Activated CD8-positive, alpha-beta memory T cell treated with anti-CD3 and anti-CD28 coated beads for 36 hours (primary cell): ENCODE results near the gene GANAB. TPM values are rescaled to one million over a fixed set of nuclear protein-coding genes. Genes with fewer than 3 reads are reported as not detected.

Experiments used
- CTCF ChIA-PET: fragments of 350-600 bp; sonication (Branson Sonifier 250); formaldehyde crosslinking; loops from one replicate; lab custom pipeline; 2021; ENCODE audit warnings: antibody characterized with exemption; lab: Charles Lee
- POLR2A ChIA-PET: fragments of 350-600 bp; sonication (Branson Sonifier 250); formaldehyde crosslinking; loops from one replicate; lab custom pipeline; 2021; ENCODE audit warnings: antibody characterized with exemption; lab: Charles Lee
- total RNA-seq, 2 experiments: library from RNA; stranded (reverse); gene quantifications; one replicate each; pipeline ENCODE4 v1.2.3, GENCODE V29; 2021

Gene GANAB
- total RNA-seq, 2 experiments from 2014 or later, result 214 to 215 TPM

DNA sequence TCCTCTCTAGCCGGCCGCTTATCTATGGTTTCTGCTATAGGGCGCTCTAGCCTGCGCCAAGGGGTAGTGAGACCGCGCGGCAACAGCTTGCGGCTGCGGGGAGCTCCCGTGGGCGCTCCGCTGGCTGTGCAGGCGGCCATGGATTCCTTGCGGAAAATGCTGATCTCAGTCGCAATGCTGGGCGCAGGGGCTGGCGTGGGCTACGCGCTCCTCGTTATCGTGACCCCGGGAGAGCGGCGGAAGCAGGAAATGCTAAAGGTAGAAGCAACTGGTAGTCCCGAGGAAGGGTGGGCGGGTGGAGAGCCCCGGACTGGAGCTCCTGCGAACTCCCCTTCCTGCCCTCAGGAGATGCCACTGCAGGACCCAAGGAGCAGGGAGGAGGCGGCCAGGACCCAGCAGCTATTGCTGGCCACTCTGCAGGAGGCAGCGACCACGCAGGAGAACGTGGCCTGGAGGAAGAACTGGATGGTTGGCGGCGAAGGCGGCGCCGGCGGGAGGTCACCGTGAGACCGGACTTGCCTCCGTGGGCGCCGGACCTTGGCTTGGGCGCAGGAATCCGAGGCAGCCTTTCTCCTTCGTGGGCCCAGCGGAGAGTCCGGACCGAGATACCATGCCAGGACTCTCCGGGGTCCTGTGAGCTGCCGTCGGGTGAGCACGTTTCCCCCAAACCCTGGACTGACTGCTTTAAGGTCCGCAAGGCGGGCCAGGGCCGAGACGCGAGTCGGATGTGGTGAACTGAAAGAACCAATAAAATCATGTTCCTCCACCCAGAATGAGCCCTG lies 25.4 kb upstream of the GANAB start, which contains the start of the genes LBHD1 and UQCC3:
Gene LBHD1 (minus strand): TSS at position 660 of the 782 bp plus-strand sequence. CDS start 2,236 bp downstream, outside the sequence.
Gene UQCC3 (plus strand): TSS at position 66 of the 782 bp plus-strand sequence. CDS start 73 bp downstream, at position 139.
- CTCF ChIA-PET, result interaction anchor here (0.6 to 1.7 kb wide), 11 partner anchors 8 to 231 kb away, joined by 3 to 8 read pairs (median 3); partner anchors contain the start of genes B3GAT3 and TMEM179B
- POLR2A ChIA-PET, result interaction anchor here (0.6 to 2.5 kb wide), 20 partner anchors 8 to 209 kb away, joined by 3 to 29 read pairs (median 6); partner anchors contain the start of genes GANAB, HNRNPUL2, INTS5 and MTA2

DNA sequence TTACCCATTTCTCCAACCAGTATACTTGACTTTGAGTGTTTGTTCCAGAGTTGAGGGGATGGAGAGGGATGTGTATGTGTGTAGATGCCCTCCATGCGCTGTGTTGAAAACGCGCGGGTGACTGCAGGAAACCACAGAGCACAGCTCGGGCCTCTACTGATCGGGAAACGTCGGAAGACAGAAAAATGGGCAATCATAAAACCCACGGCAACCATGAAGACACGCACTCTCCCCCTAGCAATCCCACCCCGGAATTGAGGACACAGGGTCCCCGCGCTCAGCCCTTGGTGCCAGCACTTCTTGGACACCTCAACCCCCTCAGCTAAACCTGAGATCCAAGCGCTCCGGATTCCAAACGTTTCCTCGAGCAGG lies 24.8 kb upstream of the GANAB start:
- POLR2A ChIA-PET, result interaction anchor here (0.7 to 2.5 kb wide), 16 partner anchors 8 to 184 kb away, joined by 3 to 29 read pairs (median 6); partner anchors contain the start of genes GANAB, HNRNPUL2, INTS5 and MTA2
- CTCF ChIA-PET, result interaction anchor here (0.6 to 1.7 kb wide), 6 partner anchors 21 to 232 kb away, joined by 3 to 4 read pairs (median 3); partner anchors contain the start of gene TMEM179B

DNA sequence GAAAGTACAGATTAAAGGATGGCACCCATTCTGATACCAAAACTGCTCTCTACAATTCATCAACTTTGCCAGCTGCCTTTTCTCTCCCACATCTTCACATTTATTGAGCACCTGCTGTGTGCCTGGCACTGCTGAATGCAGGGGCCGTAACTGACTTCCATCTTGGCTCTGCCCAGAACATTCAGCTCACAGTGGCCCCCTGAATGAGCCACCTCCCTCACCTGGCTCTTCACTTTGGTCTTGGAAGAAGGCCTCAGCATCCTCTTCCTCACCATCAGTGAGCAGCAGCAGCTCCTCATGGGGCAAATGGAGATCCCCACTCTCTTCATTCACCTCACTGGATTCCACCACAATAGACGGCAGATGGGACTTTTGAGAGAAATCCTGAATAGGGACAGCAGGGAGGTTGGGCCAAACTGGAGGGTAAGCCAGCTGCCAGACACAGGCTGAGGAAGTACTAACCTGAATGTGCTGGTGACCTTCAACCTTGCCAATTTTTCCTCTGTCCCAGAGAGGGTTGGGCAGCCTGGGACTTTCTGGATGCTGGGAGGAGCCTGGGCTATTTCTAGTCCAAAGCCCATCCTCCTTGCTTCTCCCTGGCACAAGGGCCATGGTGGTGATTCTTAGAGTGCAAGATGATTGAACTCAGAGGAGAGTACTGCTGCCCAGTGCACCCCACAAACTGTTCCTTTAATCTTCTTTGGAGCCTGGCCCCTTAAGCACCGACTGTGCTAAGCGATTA lies 23.2 kb upstream of the GANAB start:
- ChIA-PET POLR2A (interaction anchor here (1.0 to 1.2 kb wide), 2 partner anchors 17 to 34 kb away, joined by 3 to 4 read pairs; partner anchors contain the start of gene INTS5), CTCF (interaction anchor here (1.0 to 1.6 kb wide), 4 partner anchors 11 to 117 kb away, joined by 3 to 8 read pairs (median 4); partner anchors contain the start of gene INTS5)

DNA sequence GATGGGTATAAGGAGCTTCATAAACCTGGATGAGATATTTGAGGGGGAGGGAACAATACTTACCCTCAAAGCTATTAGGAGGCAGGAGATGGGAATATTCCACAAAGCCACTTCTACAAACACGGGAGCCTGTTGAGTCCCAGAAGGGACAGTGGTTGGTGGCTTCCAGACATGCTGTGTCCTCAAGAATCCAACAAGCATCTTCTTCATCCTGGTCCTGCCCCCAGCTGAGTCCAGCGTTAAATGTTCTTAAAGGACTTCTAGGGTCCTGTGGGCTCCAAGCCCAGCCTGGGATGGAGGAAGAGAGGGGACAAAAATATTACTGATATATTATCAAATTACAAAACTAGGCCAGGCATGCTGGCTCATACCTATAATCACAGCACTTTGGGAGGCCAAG lies 21.0 kb upstream of the GANAB start:
- ChIA-PET CTCF (interaction anchor here (0.5 to 1.6 kb wide), 4 partner anchors 56 to 243 kb away, joined by 3 to 4 read pairs (median 4); no protein-coding TSS in a partner anchor), POLR2A (interaction anchor here (1.0 to 4.0 kb wide), 3 partner anchors 20 to 76 kb away, joined by 3 to 45 read pairs (median 5); partner anchors contain the start of genes GANAB, MTA2 and TUT1)

DNA sequence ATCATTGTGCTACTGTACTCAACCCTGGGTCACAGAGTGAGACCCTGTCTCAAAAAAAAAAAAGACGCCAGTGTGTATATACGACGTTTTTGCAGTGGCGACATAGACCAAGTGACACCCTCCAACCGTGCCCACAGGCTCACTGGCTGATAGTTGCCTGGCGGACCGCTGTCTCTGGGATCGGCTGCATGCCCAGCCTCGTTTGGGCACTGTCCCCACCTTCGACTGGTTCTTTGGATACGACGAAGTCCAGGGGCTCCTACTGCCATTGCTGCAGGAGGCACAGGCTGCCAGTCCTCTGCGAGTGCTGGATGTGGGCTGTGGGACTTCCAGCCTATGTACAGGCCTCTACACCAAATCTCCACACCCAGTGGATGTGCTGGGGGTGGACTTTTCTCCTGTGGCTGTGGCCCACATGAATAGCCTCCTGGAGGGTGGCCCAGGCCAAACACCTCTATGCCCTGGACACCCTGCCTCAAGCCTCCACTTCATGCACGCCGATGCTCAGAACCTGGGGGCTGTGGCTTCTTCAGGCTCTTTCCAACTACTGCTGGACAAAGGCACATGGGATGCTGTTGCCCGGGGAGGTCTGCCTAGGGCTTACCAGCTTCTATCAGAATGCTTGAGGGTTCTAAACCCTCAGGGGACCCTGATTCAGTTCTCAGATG lies 20.0 kb upstream of the GANAB start:
- CTCF ChIA-PET, result interaction anchor here (1.0 to 2.0 kb wide), 5 partner anchors 12 to 75 kb away, joined by 3 to 10 read pairs (median 8); partner anchors contain the start of genes GANAB, INTS5, TUT1 and UBXN1
- POLR2A ChIA-PET, result interaction anchor here (0.5 to 4.0 kb wide), 11 partner anchors 19 to 177 kb away, joined by 3 to 45 read pairs (median 7); partner anchors contain the start of genes B3GAT3, EEF1G, EML3 and GANAB

DNA sequence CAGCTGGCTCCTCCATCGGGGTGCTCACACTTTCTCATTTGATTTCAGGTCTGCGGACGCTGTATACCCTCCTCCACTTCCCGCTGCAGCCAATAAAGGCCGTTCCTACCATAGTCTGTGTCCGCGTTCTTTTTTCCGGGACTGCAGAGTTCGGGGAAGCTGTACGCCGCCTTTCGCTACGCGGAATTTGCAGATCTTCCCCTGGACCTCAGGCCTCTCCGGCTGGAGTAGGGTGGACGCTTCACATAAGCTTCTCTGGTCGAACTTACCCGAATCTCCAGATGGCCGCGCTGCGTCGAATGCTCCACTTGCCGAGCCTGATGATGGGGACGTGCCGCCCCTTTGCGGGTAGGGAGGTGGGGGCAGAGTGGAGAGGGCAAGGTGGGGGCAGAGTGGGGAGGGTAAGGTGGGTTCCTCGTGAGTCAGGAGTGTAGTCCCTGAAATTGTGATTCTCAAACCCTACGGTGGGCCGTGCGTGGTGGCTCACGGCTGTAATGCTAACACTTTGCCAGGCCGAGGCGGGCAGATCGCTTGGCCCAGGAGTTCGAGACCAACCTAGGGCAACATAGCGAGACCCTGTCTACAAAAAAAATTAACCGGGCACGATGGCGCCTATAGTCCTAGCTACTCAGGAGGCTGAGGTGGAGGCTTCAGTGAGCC lies 19.3 kb upstream of the GANAB start:
- ChIA-PET CTCF (interaction anchor here (0.6 to 2.0 kb wide), 12 partner anchors 8 to 241 kb away, joined by 3 to 10 read pairs (median 4); partner anchors contain the start of genes B3GAT3, GANAB, INTS5 and TUT1), POLR2A (interaction anchor here (0.7 to 4.0 kb wide), 29 partner anchors 8 to 190 kb away, joined by 3 to 45 read pairs (median 5); partner anchors contain the start of genes B3GAT3, EEF1G, EML3 and GANAB)

DNA sequence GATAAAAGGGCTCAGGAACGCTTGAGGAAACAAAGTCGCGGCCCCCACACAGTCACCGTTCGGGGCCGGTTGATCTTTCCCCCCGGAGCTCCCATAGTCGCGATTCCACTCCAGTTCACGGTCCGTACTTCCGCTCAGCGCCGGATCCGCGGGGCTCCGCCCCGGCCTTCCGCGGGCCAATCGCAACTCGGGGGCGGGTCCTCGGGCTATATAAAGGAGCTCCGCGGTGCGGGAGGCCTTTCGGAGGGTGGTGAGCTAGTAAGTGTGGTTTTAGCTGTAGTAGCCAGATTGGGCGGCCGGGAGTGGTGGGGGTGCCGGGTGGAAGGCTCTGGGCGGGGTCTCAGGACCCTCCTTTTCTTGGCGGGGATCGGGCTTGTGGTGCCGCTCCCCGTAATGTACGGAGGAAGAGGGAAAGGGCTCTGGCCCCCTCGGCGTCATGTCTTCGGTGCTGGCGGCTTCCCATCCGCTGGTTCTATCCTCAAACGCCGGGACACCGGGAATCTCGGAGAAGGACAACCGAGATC lies 18.7 kb upstream of the GANAB start, which contains the start of the genes C11orf98 and CSKMT:
Gene C11orf98 (minus strand): TSS at position 136 of the 524 bp plus-strand sequence. CDS start 41 bp downstream, at position 95.
Gene CSKMT (plus strand): TSS at position 238 of the 524 bp plus-strand sequence. CDS start 568 bp downstream, outside the sequence.
- ChIA-PET POLR2A (interaction anchor here (0.5 to 4.0 kb wide), 33 partner anchors 8 to 997 kb away, joined by 3 to 45 read pairs (median 5); partner anchors contain the start of genes B3GAT3, EEF1G, EML3 and GANAB), CTCF (interaction anchor here (0.6 to 2.0 kb wide), 13 partner anchors 9 to 241 kb away, joined by 3 to 10 read pairs (median 4); partner anchors contain the start of genes B3GAT3, GANAB, INTS5 and TUT1)

DNA sequence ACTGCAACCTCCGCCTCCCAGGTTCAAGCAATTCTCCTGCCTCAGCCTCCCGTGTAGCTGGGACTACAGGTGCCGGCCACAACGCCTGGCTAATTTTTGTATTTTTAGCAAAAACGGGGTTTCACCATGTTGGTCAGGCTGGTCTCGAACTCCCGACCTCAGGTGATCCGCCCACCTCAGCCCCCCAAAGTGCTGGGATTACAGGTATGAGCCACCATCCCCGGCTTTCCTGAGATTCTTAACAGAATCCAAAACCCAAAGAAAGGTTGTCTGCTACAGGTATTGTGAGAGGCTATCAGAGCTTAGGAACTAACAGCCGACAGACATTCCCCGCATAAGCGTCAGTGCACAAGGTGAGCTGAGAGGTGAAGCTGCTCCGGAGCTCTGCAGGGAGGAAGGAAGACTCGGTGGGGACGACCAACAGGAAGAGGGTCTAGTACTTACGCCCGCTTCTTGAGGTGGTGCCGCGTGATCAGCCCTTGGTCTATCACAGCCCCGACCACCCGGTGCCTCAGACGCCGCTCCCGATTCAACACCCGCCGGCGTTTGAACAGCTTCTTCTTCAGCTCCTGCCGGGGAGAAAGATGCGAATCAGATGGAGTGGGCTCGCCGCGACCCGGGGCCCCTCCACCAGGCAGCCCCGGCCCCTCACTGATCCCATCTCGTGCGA lies 18.1 kb upstream of the GANAB start:
- ChIA-PET CTCF (interaction anchor here (0.6 to 2.0 kb wide), 14 partner anchors 9 to 240 kb away, joined by 3 to 10 read pairs (median 4); partner anchors contain the start of genes B3GAT3, GANAB, INTS5 and TUT1), POLR2A (interaction anchor here (0.5 to 4.0 kb wide), 34 partner anchors 9 to 997 kb away, joined by 3 to 45 read pairs (median 5); partner anchors contain the start of genes B3GAT3, EEF1G, EML3 and GANAB)

DNA sequence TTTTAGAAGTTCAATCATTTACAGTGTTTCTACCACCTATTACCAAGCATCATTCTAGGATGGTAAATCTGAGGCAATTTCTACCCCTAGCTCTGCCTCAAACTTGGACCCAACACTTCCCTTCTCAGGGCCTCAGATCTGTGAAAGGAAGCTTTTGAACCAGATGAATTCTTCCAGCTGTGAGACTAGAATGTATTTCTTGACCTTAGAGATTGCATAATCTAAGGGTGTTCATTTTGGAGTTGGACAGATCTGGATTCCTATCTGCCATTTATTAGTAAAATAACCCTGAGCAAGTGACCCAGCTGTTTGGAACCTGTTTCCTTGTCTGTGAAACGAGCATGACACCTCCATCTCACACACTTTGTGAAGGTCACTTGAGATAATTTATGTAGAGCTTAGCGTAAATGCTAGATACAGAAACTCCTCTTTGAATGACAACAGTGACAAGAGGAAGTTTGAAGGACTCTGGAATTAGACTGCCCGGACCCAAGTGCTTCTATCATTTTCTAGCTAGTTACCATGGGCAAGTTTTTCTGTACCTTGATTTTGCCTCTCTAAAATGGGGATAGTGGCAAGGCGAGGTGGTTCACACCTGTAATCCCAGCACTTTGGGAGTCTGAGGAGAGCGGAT lies 10.5 kb upstream of the GANAB start:
- CTCF ChIA-PET, result interaction anchor here (0.9 to 1.2 kb wide), 2 partner anchors 9 to 12 kb away, joined by 3 read pairs; no protein-coding TSS in a partner anchor
- POLR2A ChIA-PET, result interaction anchor here (0.5 to 2.4 kb wide), 2 partner anchors 8 to 11 kb away, joined by 3 to 12 read pairs; partner anchors contain the start of genes C11orf98 and CSKMT

DNA sequence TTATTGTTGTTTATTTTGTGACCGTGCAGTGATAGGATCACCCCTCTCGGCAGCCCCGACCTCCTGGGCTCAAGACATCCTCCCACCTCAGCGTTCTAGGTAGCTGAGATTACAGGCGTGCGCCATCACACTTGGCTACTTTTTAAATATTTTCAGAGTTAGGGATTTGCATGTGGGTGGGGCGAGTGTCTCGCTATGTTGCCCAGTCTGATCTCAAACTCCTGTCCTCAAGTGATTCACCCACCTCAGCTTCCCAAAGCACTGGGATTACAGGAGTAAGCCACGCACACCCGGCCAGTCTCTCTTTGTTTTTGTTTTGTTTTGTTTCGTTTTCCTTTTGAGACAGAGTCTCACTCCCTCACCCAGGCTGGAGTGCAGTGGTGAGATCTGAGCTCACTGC lies 7.9 kb upstream of the GANAB start:
- CTCF ChIA-PET, result interaction anchor here (0.6 to 0.9 kb wide), 2 partner anchors 19 to 43 kb away, joined by 3 to 4 read pairs; no protein-coding TSS in a partner anchor
- POLR2A ChIA-PET, result interaction anchor here (0.6 to 1.3 kb wide), 3 partner anchors 13 to 686 kb away, joined by 3 to 5 read pairs (median 4); no protein-coding TSS in a partner anchor

DNA sequence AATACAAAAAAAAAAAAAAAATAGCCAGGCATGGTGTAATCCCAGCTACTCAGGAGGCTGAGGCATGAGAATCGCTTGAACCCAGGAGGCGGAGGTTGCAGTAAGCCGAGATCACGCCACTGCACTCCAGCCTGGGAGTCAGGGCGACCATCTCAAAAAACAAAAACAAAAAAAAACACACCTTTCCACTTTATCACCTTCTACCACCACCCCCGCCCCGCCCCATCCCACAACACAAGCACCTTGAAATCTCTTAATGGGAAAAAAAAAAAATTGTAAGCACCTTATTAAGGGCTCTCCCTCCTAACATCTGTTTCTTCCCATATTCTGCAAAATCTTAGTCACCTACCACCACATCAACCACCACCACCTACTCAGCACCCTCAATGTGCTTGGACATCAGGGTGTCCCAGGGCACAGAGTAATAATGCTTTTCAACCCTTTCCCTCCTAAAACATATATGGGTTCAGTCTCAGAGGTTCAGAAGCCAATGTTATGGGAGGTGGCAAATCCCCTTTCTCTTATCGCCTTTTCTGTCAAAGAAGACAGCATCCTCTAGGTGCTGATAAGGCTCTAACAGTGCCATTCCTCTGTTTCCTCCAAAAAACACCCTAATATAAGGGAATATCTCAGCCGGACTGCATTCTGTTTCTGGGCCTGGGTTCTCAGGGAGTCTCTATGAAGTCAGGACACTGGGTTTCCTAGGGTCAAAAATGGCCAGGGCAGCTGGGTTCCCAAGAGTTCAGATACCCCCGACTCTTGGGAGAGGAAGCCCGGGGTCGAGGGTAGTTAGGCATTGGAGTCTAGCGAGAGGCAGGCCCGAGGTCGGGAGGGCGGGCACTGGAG lies 6.0 kb upstream of the GANAB start:
- CTCF ChIA-PET, result interaction anchor here (0.8 to 1.0 kb wide), 5 partner anchors 11 to 60 kb away, joined by 3 to 8 read pairs (median 3); partner anchors contain the start of genes B3GAT3, C11orf98 and CSKMT
- POLR2A ChIA-PET, result interaction anchor here (1.0 to 1.4 kb wide), 7 partner anchors 10 to 225 kb away, joined by 4 to 19 read pairs (median 5); partner anchors contain the start of genes B3GAT3, C11orf98, CSKMT and LBHD1

DNA sequence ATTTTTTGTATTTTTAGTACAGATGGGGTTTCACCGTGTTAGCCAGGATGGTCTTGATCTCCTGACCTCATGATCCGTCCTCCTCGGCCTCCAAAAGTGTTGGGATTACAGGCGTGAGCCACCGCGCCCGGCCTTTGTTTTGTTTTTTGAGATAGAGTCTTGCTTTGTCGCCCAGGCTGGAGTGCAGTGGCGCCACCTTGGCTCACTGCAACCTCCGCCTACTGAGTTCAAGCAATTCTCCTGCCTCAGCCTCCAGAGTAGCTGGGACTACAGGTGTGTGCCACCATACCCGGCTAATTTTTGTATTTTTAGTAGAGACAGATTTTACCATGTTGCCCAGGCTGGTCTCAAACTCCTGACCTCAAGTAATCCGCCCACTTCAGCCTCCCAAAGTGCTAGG lies 3.9 kb upstream of the GANAB start:
- POLR2A ChIA-PET, result interaction anchor here (5.1 kb wide), 1 partner anchor 16 kb away, joined by 45 read pairs; the partner anchor contains the start of genes C11orf98 and CSKMT
- CTCF ChIA-PET, result interaction anchor here (0.6 to 1.6 kb wide), 3 partner anchors 15 to 57 kb away, joined by 3 to 5 read pairs (median 3); partner anchors contain the start of genes C11orf98, CSKMT, LBHD1 and UQCC3

DNA sequence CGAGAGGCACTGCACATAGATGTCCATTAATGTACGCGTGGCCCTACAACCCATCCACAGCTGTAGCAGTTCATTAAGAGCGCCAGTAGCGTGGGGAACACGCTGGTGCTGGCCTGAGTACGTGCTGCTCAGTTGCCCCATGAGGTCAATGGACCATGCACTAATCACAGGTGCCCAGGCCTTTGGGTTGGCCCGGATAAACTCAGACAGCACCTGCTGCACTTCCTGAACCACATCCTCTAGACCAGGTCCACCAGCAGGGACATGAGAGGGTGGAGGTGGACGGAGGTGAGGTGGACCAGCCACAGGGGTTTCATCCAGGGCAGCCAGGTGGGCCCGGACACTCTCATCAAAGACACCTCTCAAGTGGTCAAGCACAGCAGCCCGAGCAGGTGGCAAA lies 3.1 kb upstream of the GANAB start:
- CTCF ChIA-PET, result interaction anchor here (1.3 to 2.1 kb wide), 3 partner anchors 38 to 58 kb away, joined by 4 to 6 read pairs (median 5); partner anchors contain the start of gene TUT1

More for the DNA sequence above, 3.1 kb upstream of the GANAB start:
- POLR2A ChIA-PET, result interaction anchor here (5.1 kb wide), 1 partner anchor 17 kb away, joined by 45 read pairs; the partner anchor contains the start of genes C11orf98 and CSKMT
